Keratinocyte (primary cell): ENCODE measurements around the gene STAG1. TPM values are rescaled to one million over a fixed set of nuclear protein-coding genes. Genes with fewer than 3 reads are reported as not detected.
"Not testable (repeated sequence)": the region's sequence is repeated elsewhere in the genome, so short reads cannot be mapped to it uniquely, and the experiment has no call there.

Experiments used
- DNase-seq: peaks from one replicate; pipeline ENCODE4 v3.0.0-alpha.2; 2011; ENCODE audit warnings: low read depth, missing footprints, low spot score
- FAIRE-seq: peaks from 2 replicates; lab custom pipeline; 2011; peaks lifted over from hg19 to GRCh38; lab: Jason Lieb, UNC
- H2AFZ ChIP-seq: 2 replicates; pipeline ENCODE4 v1.6.0; 2012; ENCODE audit warnings: low read length, control low read depth, inconsistent platforms; ENCODE audit not compliant: control insufficient read depth
- H3K27ac ChIP-seq: 2 replicates; pipeline ENCODE4 v1.5.1; 2011; ENCODE audit warnings: low read length; ENCODE audit not compliant: control insufficient read depth, insufficient read depth
- H3K27me3 ChIP-seq: 3 replicates; pipeline ENCODE4 v1.6.0; 2011; ENCODE audit warnings: low read length; ENCODE audit not compliant: control insufficient read depth, insufficient read depth; ENCODE audit errors: extremely low read depth
- H3K36me3 ChIP-seq, 2 experiments: 2 replicates in 1 of 2; 3 replicates in 1 of 2; pipeline ENCODE4 v1.5.1; 2011; ENCODE audit warnings: low read length in 2 of 2, mild to moderate bottlenecking in 1 of 2; ENCODE audit not compliant: control insufficient read depth in 2 of 2, insufficient read depth in 2 of 2; ENCODE audit errors: extremely low read depth in 1 of 2
- H3K4me1 ChIP-seq: 3 replicates; pipeline ENCODE4 v1.5.1; 2011; ENCODE audit warnings: low read length; ENCODE audit not compliant: control insufficient read depth, insufficient read depth; ENCODE audit errors: extremely low read depth
- H3K4me2 ChIP-seq: 3 replicates; pipeline ENCODE4 v1.6.0; 2011; ENCODE audit warnings: low read depth, low read length; ENCODE audit not compliant: control insufficient read depth, insufficient read depth; ENCODE audit errors: extremely low read depth
- H3K4me3 ChIP-seq, 3 experiments: fragments of 200-600 bp in 1 of 3; sonication (generic) in 1 of 3; 2 replicates in 2 of 3; 3 replicates in 1 of 3; pipeline ENCODE4 v1.5.1; 2011 to 2016; ENCODE audit warnings: low read length in 3 of 3, mild to moderate bottlenecking in 3 of 3, control low read depth in 2 of 3, inconsistent platforms in 1 of 3, low read depth in 1 of 3, mixed read lengths in 1 of 3, mixed run types in 1 of 3, moderate library complexity in 1 of 3; ENCODE audit not compliant: control insufficient read depth in 2 of 3, insufficient read depth in 2 of 3; ENCODE audit errors: extremely low read depth in 1 of 3
- H3K79me2 ChIP-seq: 2 replicates; pipeline ENCODE4 v1.6.0; 2012; ENCODE audit warnings: low read length; ENCODE audit not compliant: control insufficient read depth, insufficient read depth
- H3K9ac ChIP-seq: 3 replicates; pipeline ENCODE4 v1.6.0; 2011; ENCODE audit warnings: low read length; ENCODE audit not compliant: control insufficient read depth, insufficient read depth; ENCODE audit errors: extremely low read depth
- H3K9me1 ChIP-seq: 3 replicates; pipeline ENCODE4 v1.6.0; 2011; ENCODE audit warnings: low read length; ENCODE audit not compliant: control insufficient read depth, insufficient read depth; ENCODE audit errors: extremely low read depth
- H3K9me3 ChIP-seq: 2 replicates; pipeline ENCODE4 v1.5.1; 2012; ENCODE audit warnings: low read depth, low read length; ENCODE audit not compliant: control insufficient read depth
- H4K20me1 ChIP-seq: 3 replicates; pipeline ENCODE4 v1.6.0; 2011; ENCODE audit warnings: low read length; ENCODE audit not compliant: control insufficient read depth, insufficient read depth; ENCODE audit errors: extremely low read depth
- EZH2 ChIP-seq: IDR thresholded peaks from one replicate; pipeline ENCODE4 v1.6.1; 2012; ENCODE audit warnings: inconsistent platforms, mild to moderate bottlenecking, low read length, moderate library complexity
- dilution Hi-C: fragments of 300-500 bp; cut with MboI; formaldehyde crosslinking; loops from one replicate; pipeline ENCODE4 v1.7.0; 2020; ENCODE audit warnings: low sequenced_read_pairs; ENCODE audit not compliant: extremely low pct_ligation_motif_present
- polyA minus RNA-seq, 3 experiments: library from RNA; depleted of rRNA, polyadenylated mRNA; stranded (reverse); fragments of >200 nt; gene quantifications; 1 replicate in 1 of 3; 2 replicates in 1 of 3; 3 replicates in 1 of 3; pipeline ENCODE4 v1.2.3, GENCODE V29; 2011
- polyA plus RNA-seq, 5 experiments: library from polyadenylated mRNA; depleted of rRNA in 3 of 5; stranded (reverse) in 3 of 5; stranded (forward) in 1 of 5; unstranded in 1 of 5; fragments of >200 nt; gene quantifications; 1 replicate in 1 of 5; 2 replicates in 3 of 5; 3 replicates in 1 of 5; pipeline versions ENCODE4 v1.2.1 to v1.2.3, GENCODE V29; 2011 to 2012; ENCODE audit warnings: missing spikeins in 2 of 5, low read depth in 1 of 5, low replicate concordance in 1 of 5
- TF ChIP-seq, protein P1 (sequence below), 3 experiments: IDR thresholded peaks in 1 of 3; conservative IDR thresholded peaks in 1 of 3; optimal IDR thresholded peaks in 1 of 3; 2 replicates in 2 of 3; 3 replicates in 1 of 3; pipeline versions ENCODE3 to v1.5.1; 2011; ENCODE audit warnings: low read length in 3 of 3, mild to moderate bottlenecking in 3 of 3, moderate library complexity in 2 of 3, control low read depth in 1 of 3, inconsistent platforms in 1 of 3; ENCODE audit not compliant: insufficient read depth in 2 of 3; ENCODE audit errors: extremely low read depth in 1 of 3

The STAG1 gene
- polyA plus RNA-seq: 5.9 to 11.8 TPM (median 7.1 TPM) in 3 replicates
- 16.5 TPM for polyA plus RNA-seq (2011; ENCODE audit: low read depth)
- 4.0 and 7.7 TPM in 2 replicates for polyA plus RNA-seq (2011; cell fraction: cytosol; rRNA removed)
- polyA plus RNA-seq (2011; cell fraction: nucleus; rRNA removed): 7.1 and 10.2 TPM in 2 replicates
- 6.6 and 7.9 TPM in 2 replicates for polyA plus RNA-seq (2012; ENCODE audit: low replicate concordance)
- 5.1 to 21.3 TPM (median 7.5 TPM) in 3 replicates for polyA minus RNA-seq
- polyA minus RNA-seq (2011; cell fraction: cytosol; rRNA and poly(A)+ RNA removed): 8.8 TPM
- polyA minus RNA-seq (2011; cell fraction: nucleus; rRNA and poly(A)+ RNA removed): 11.5 and 21.4 TPM in 2 replicates

DNA sequence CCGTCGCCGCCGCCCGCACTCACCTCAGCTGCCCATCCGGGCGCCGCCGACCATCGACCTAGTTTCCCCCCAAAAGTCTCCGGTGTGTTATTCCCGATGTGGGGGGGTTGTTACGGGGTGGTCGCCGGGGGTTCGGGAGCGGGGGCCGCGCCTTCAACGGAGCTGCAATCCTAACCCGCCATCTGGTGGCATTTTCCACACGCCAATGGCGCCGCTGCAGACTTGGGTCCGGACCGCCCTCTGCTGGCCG is at the start of gene STAG1:
TSS of gene STAG1 (minus strand) at position 207 of the 250 bp plus-strand sequence. CDS start 121,480 bp downstream, outside the sequence.
- Histone ChIP-seq H4K20me1 (no peaks in the 10 kb centered on the region), H3K4me2 (peak within 1 kb of the TSS; percentile 93), H3K4me1 (peaks cover 23% of the 10 kb centered on the region), H3K4me3 (peak within 1 kb of the TSS; percentile 73 to 92 (median 87)), H2AFZ (peak within 1 kb of the TSS; percentile 96), H3K79me2 (peaks cover 43% of the 10 kb centered on the region), H3K9me3 (no peaks in the 10 kb centered on the region), H3K9me1 (no peaks in the 10 kb centered on the region), H3K27me3 (no peaks in the 10 kb centered on the region), H3K27ac (peak within 1 kb of the TSS; percentile 95), H3K9ac (peak within 1 kb of the TSS; percentile 94), H3K36me3 (no peaks in the 10 kb centered on the region)
- dilution Hi-C loops: no loop called here
- DNase-seq (no peak), FAIRE-seq (no peak)
- TF ChIP-seq, protein P1, sequence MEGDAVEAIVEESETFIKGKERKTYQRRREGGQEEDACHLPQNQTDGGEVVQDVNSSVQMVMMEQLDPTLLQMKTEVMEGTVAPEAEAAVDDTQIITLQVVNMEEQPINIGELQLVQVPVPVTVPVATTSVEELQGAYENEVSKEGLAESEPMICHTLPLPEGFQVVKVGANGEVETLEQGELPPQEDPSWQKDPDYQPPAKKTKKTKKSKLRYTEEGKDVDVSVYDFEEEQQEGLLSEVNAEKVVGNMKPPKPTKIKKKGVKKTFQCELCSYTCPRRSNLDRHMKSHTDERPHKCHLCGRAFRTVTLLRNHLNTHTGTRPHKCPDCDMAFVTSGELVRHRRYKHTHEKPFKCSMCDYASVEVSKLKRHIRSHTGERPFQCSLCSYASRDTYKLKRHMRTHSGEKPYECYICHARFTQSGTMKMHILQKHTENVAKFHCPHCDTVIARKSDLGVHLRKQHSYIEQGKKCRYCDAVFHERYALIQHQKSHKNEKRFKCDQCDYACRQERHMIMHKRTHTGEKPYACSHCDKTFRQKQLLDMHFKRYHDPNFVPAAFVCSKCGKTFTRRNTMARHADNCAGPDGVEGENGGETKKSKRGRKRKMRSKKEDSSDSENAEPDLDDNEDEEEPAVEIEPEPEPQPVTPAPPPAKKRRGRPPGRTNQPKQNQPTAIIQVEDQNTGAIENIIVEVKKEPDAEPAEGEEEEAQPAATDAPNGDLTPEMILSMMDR (optimal IDR thresholded peaks at IDR 0.05 in 1 of 3, IDR thresholded peaks at IDR 0.05 in 1 of 3, conservative IDR thresholded peaks at IDR 0.05 in 1 of 3; ENCODE audit: extremely low read depth in 1 of 3, insufficient read depth in 2 of 3, low read length in 3 of 3): peak; percentile 70 to 100 (median 100)
- no peak for TF ChIP-seq EZH2

DNA sequence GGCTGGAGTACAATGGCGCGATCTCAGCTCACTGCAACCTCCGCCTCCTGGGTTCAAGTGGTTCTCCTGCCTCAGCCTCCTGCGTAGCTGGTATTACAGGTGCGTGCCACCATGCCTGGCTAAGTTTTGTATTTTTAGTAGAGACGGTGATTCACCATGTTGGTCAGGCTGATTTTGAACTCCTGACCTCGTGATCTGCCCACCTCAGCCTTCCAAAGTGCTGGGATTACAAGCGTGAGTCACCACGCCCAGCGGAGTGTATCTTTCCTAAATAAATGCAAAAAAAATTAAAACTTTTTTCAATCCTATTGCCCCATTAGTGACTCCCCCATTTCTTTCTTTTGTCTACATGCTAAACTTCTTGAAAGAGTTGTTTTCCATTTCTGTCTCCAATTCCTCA is 49.0 kb upstream of the STAG1 start:
- H3K9me1 ChIP-seq, H3K4me2 ChIP-seq, H3K4me1 ChIP-seq, H3K27me3 ChIP-seq, H3K27ac ChIP-seq, H3K9me3 ChIP-seq, H2AFZ ChIP-seq, DNase-seq, FAIRE-seq, dilution Hi-C loops, H3K36me3 ChIP-seq, H3K79me2 ChIP-seq, H3K9ac ChIP-seq, H4K20me1 ChIP-seq, H3K4me3 ChIP-seq: not testable (repeated sequence)
